ENCODE data around the gene CCDC122.
"Not testable (repeated sequence)": the region's sequence is repeated elsewhere in the genome, so short reads cannot be mapped to it uniquely, and the experiment has no call there.

CCDC122 gene

GRCh38 chr13:43830497-43830881, 49.1 kb downstream of the CCDC122 start:
- no peak for DNase-seq (ENCODE audit: insufficient read length, low spot score)
- TF ChIP-seq CTCF (IDR thresholded peaks at IDR 0.05; ENCODE audit: insufficient read depth, missing control alignments) = no peak
- FAIRE-seq = no peak

GRCh38 chr13:43824656-43825055, 54.9 kb downstream of the CCDC122 start:
- DNase-seq (ENCODE audit: insufficient read length, low spot score); FAIRE-seq: not testable (repeated sequence)

GRCh38 chr13:43822969-43823368, 56.6 kb downstream of the CCDC122 start:
- no peak for FAIRE-seq
- no peak for DNase-seq (ENCODE audit: insufficient read length, low spot score)
- TF ChIP-seq CTCF (IDR thresholded peaks at IDR 0.05; ENCODE audit: insufficient read depth, missing control alignments) = no peak

GRCh38 chr13:43816401-43816889, 63.1 kb downstream of the CCDC122 start:
- TF ChIP-seq CTCF (IDR thresholded peaks at IDR 0.05; ENCODE audit: insufficient read depth, missing control alignments) = no peak

GRCh38 chr13:43815204-43815603, 64.3 kb downstream of the CCDC122 start:
- no peak for TF ChIP-seq CTCF (IDR thresholded peaks at IDR 0.05; ENCODE audit: insufficient read depth, missing control alignments)
- no peak for FAIRE-seq
- DNase-seq (ENCODE audit: insufficient read length, low spot score) = no peak

More at GRCh38 chr13:43816401-43816889, 63.1 kb downstream of the CCDC122 start:
- DNase-seq (ENCODE audit: insufficient read length, low spot score) (no peak), FAIRE-seq (no peak)

GRCh38 chr13:43808676-43809075, 70.9 kb downstream of the CCDC122 start:
- TF ChIP-seq CTCF (IDR thresholded peaks at IDR 0.05; ENCODE audit: insufficient read depth, missing control alignments) = no peak
- FAIRE-seq = no peak
- DNase-seq (ENCODE audit: insufficient read length, low spot score) = no peak

- TF ChIP-seq CTCF (IDR thresholded peaks at IDR 0.05; ENCODE audit: insufficient read depth, missing control alignments) = no peak
- DNase-seq (ENCODE audit: insufficient read length, low spot score) (no peak), FAIRE-seq (no peak)
These were observed 73.8 kb downstream of the CCDC122 start for GRCh38 chr13:43805681-43806128.

- TF ChIP-seq CTCF (IDR thresholded peaks at IDR 0.05; ENCODE audit: insufficient read depth, missing control alignments) = no peak
- DNase-seq (ENCODE audit: insufficient read length, low spot score) (no peak), FAIRE-seq (no peak)
These were observed 74.5 kb downstream of the CCDC122 start for GRCh38 chr13:43805071-43805468.

Measured in D721Med (cell line).